ENCODE data around the gene GNAS-AS1.
A peak's percentile ranks its signal among the peaks of the same experiment; 100 is the strongest.

Gene GNAS-AS1

DNA sequence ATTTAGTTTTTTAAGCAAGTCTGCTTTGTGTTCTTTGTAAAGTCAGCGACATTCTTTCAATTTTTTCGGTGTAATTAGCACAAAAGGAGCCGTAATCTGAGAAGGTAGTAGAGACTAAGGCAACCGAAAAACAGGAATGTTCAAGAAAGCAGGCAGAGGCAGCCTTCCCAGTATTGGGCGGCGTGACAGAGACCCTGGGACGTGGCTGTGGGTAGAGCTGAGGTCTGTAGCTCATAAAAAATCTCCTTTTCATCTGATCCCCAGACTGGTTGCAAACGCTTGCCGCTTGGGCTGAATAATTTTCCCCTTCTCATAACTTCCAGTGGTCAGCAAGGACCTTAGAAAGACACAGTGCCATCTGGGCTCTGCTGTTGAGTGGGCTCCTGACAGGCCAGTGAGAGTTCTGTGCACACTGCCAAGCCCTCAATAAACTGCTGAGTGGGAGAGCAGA, 32.6 kb upstream of the GNAS-AS1 start:
- no peak for TF ChIP-seq ZFX (IDR thresholded peaks at IDR 0.05; ENCODE audit: borderline replicate concordance)
- TF ChIP-seq, protein P1, sequence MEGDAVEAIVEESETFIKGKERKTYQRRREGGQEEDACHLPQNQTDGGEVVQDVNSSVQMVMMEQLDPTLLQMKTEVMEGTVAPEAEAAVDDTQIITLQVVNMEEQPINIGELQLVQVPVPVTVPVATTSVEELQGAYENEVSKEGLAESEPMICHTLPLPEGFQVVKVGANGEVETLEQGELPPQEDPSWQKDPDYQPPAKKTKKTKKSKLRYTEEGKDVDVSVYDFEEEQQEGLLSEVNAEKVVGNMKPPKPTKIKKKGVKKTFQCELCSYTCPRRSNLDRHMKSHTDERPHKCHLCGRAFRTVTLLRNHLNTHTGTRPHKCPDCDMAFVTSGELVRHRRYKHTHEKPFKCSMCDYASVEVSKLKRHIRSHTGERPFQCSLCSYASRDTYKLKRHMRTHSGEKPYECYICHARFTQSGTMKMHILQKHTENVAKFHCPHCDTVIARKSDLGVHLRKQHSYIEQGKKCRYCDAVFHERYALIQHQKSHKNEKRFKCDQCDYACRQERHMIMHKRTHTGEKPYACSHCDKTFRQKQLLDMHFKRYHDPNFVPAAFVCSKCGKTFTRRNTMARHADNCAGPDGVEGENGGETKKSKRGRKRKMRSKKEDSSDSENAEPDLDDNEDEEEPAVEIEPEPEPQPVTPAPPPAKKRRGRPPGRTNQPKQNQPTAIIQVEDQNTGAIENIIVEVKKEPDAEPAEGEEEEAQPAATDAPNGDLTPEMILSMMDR (IDR thresholded peaks at IDR 0.05), result no peak
- no peak overlapping the region for H3K27ac ChIP-seq

DNA sequence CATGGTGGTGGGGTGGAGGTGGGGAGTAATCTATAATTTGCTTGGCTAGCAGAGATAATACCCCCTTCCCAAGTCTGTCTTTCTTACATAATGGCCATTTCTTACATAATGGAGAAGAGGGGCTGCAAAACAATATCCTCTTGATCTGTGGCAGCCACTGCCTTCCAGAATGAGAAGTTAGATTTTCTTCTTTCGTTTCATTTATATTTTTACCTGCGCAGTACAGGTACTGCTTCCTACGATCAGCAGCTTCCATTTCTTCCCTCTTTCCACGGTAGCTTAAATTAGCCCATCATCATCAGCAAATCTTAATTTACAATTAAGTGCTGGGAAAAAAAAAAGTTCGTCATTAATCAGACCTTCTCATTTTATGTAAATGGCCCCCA, 32.0 kb upstream of the GNAS-AS1 start:
- TF ChIP-seq, protein P1 (IDR thresholded peaks at IDR 0.05), result no peak
- no peak for TF ChIP-seq ZFX (IDR thresholded peaks at IDR 0.05; ENCODE audit: borderline replicate concordance)
- H3K27ac ChIP-seq, result no peak overlapping the region

DNA sequence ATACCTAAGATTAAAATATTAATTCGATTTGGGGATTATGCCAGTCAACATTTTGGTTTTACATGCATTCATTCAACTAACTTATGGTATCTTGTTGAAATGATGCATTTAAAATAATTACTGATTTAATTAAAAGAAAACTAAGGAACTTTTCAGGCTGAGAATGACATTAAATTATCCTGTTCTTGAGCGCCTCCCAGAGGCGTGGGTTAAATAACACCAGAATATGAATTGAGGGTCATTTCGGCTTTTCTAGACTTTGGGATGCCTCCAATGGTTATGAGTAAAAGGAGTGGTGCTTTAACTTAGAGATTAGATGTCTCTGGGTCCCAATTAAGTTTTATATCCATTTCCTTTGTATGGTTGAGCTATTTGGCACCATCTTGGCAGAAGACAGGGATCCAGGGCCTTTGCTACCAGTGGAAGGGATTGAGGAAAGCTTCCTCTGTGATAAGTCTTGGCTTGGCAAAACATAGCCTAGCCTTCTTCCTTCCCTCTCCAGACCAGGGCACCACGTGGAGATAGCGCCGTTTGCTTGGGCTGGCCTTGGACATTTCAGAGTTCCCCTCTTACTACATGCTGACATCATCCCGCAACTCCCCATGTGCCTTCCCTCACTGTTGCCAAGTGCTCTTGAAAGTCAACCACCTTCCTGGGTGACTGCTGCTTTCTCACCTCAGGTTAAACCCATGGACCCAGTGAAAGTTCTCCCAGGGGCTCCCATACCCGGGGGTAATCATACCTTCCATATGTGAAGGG, 30.5 kb upstream of the GNAS-AS1 start:
- no peak for TF ChIP-seq ZFX (IDR thresholded peaks at IDR 0.05; ENCODE audit: borderline replicate concordance)
- TF ChIP-seq, protein P1 (IDR thresholded peaks at IDR 0.05), result 0 out of 2 replicates have a peak, but pooled peaks have one; percentile 28
- H3K27ac ChIP-seq, result no peak overlapping the region

DNA sequence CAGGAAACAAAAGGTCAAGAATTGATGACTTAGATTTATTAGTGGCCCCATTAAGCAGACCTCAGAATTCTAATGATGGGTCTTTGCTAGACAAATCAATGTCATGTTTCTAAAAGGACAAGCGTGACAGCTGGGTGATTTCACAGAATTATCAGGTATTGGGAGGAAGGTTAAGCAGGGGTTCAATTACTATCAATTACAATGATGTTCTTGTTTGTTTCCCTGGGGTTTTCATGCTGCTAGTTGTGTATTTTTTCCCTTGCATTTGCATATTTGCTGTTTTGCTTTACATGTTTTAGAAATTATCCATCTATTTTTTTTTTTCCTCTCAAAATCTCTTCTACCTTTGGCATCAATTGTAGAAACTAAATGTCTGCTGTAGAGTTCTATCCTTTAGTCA, 29.7 kb upstream of the GNAS-AS1 start:
- TF ChIP-seq ZFX (IDR thresholded peaks at IDR 0.05; ENCODE audit: borderline replicate concordance), result no peak
- TF ChIP-seq, protein P1 (IDR thresholded peaks at IDR 0.05), result no peak

DNA sequence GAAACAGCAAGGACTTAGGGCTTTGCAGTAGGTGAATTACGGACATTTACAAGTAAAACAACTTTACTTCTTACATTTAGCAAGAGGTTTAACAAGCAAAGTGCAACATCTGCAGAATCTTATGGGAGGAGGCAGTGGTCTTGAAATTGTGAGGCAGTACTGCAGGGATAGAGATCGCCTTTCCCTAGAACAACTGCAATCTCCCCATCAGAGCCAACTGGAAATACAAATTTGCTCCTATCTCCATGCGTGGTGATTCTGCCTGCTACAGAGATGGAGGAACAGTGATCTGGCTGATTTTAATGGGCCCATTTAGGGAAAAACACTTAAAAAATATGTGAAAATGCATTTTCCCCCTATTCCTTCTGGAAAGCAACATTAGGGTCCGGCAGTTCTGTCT, 27.7 kb upstream of the GNAS-AS1 start:
- H3K27ac ChIP-seq, result no peak overlapping the region
- TF ChIP-seq, protein P1 (IDR thresholded peaks at IDR 0.05), result no peak
- TF ChIP-seq ZFX (IDR thresholded peaks at IDR 0.05; ENCODE audit: borderline replicate concordance), result no peak

More for the DNA sequence above, 29.7 kb upstream of the GNAS-AS1 start:
- H3K27ac ChIP-seq, result no peak overlapping the region

DNA sequence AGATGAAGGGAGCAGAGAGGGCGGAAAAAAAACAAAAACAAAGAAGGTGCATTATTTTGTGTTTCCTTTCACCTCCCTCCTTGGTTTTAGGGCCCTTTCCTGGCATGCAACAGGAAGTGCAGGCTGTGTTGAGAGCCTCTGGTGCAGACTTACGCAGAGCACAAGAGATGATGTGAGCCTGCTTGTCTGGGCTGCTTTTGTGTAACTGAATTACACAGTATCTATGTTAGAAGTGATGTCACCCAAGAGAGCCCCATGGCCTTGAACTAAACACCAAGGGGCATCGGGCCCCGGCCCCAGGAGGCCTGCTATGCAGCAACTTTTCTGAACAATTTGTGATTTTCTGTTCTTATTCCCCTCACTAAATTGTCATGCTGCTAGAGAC, 27.3 kb upstream of the GNAS-AS1 start:
- H3K27ac ChIP-seq, result no peak overlapping the region
- TF ChIP-seq, protein P1 (IDR thresholded peaks at IDR 0.05), result no peak
- TF ChIP-seq ZFX (IDR thresholded peaks at IDR 0.05; ENCODE audit: borderline replicate concordance), result no peak
